Lung (tissue), 12 donors: ENCODE data around the gene PODXL. TPM values are rescaled to one million over a fixed set of nuclear protein-coding genes. Genes with fewer than 3 reads are reported as not detected.

ENCODE experiments used
- ATAC-seq: fragments of 200-7000 bp; cut with Tn5 transposase; one replicate; pipeline ENCODE4 v1.9.1; 2020; ENCODE audit warnings: moderate number of reproducible peaks; ENCODE audit not compliant: insufficient read depth, low FRiP score
- DNase-seq, 3 donors: peaks; one replicate each; pipeline ENCODE4 v3.0.0-alpha.2; 2013 to 2017
- H3K27ac ChIP-seq, 2 donors: one replicate each; pipeline ENCODE4 v1.5.1; 2013; ENCODE audit warnings: mild to moderate bottlenecking in 2 of 2, moderate library complexity in 2 of 2, control low read depth in 1 of 2, inconsistent platforms in 1 of 2, low read depth in 1 of 2, low read length in 1 of 2
- H3K27me3 ChIP-seq, 3 donors: one replicate each; pipeline ENCODE4 v1.5.1; 2013; ENCODE audit warnings: low read length in 2 of 3; ENCODE audit not compliant: control insufficient read depth in 3 of 3, insufficient read depth in 3 of 3
- H3K36me3 ChIP-seq, 4 donors: one replicate each; pipeline ENCODE4 v1.5.1; 2013; ENCODE audit warnings: low read length in 4 of 4, mild to moderate bottlenecking in 1 of 4, moderate library complexity in 1 of 4; ENCODE audit not compliant: control insufficient read depth in 4 of 4, insufficient read depth in 4 of 4
- H3K4me1 ChIP-seq, 5 donors: one replicate each; pipeline ENCODE4 v1.5.1; 2013; ENCODE audit warnings: low read length in 5 of 5, mild to moderate bottlenecking in 2 of 5, moderate library complexity in 1 of 5; ENCODE audit not compliant: control insufficient read depth in 5 of 5, insufficient read depth in 5 of 5
- H3K4me3 ChIP-seq: one replicate; pipeline ENCODE4 v1.5.1; 2013; ENCODE audit warnings: mild to moderate bottlenecking, control low read depth, moderate library complexity
- H3K9ac ChIP-seq, 2 donors: one replicate each; pipeline ENCODE4 v1.5.1; 2013; ENCODE audit warnings: low read length in 2 of 2, control low read depth in 1 of 2; ENCODE audit not compliant: insufficient read depth in 1 of 2
- H3K9me3 ChIP-seq, 4 donors: one replicate each; pipeline ENCODE4 v1.5.1; 2013; ENCODE audit warnings: low read length in 3 of 4, mild to moderate bottlenecking in 1 of 4, moderate library complexity in 1 of 4; ENCODE audit not compliant: control insufficient read depth in 4 of 4, insufficient read depth in 3 of 4
- CTCF ChIP-seq: IDR thresholded peaks from 2 replicates; pipeline ENCODE4 v1.5.1; 2012; ENCODE audit warnings: mild to moderate bottlenecking; ENCODE audit errors: control extremely low read depth, extremely low read depth
- WGBS, 2 donors: extraction: QIAGEN DNeasy Blood & Tissue Kit; methylation state at CpG; one replicate each; pipeline ENCODE4 v1.1.7; 2013; 5-methylcytosine and 5-hydroxymethylcytosine counted together
- polyA plus RNA-seq, 2 donors: library from polyadenylated mRNA; stranded (reverse); fragments of 200-250 nt; gene quantifications; one replicate each; pipeline ENCODE4 v1.2.1, GENCODE V29; 2013
- total RNA-seq, 2 donors: library from RNA; depleted of rRNA in 1 of 2; stranded (reverse); fragments of >200 nt in 1 of 2; gene quantifications; one replicate each; pipeline ENCODE4 v1.2.1, GENCODE V29; 2014 to 2021
- donor health status: control.
- donor health status: control.
- donor health status: Bipolar disorder and iron deficiency.
- donor health status: healthy.
- donor health status: DM: yes; HTN: yes; CAD: no.

Gene PODXL
- total and polyA plus RNA-seq, 4 donors: 24.3 to 133 (median 57.6) TPM

- Histone ChIP-seq H3K27me3 (no peaks in the 10 kb centered on the region), H3K9me3 (peaks cover 0 to 3% (median 1%) of the 10 kb centered on the region in 4 donors), H3K4me1 (peaks cover 0 to 5% (median 0%) of the 10 kb centered on the region in 5 donors), H3K36me3 (peaks cover 5 to 10% (median 5%) of the 10 kb centered on the region in 4 donors), H3K27ac (no peak overlapping the region), H3K4me3 (no peak overlapping the region), H3K9ac (no peak overlapping the region)
- 92 to 94% methylated on average over 2 of the region's 2 CpGs for WGBS, 2 donors
- TF ChIP-seq CTCF: no peak
- no peak for DNase-seq
- no peak for ATAC-seq
These were observed 79.7 kb downstream of the PODXL start for GRCh38 chr7:131476740-131477139.

GRCh38 chr7:131471250-131472004 lies 85.0 kb downstream of the PODXL start:
- WGBS, 2 donors: 93 to 98% methylated on average over 4 of the region's 4 CpGs
- Histone ChIP-seq H3K4me1 (peaks cover 0 to 4% (median 0%) of the 10 kb centered on the region in 5 donors), H3K27ac (no peak overlapping the region), H3K36me3 (peaks cover 16 to 37% (median 20%) of the 10 kb centered on the region in 4 donors), H3K27me3 (no peaks in the 10 kb centered on the region), H3K9me3 (peaks cover 0 to 3% (median 1%) of the 10 kb centered on the region in 4 donors), H3K4me3 (no peak overlapping the region), H3K9ac (no peak overlapping the region)
- no peak for DNase-seq
- no peak for TF ChIP-seq CTCF
- ATAC-seq: no peak

GRCh38 chr7:131467788-131468187 lies 88.6 kb downstream of the PODXL start:
- DNase-seq (no peak), ATAC-seq (no peak)
- H3K27ac ChIP-seq: no peak overlapping the region
- H3K4me3 ChIP-seq: no peak overlapping the region
- no peaks in the 10 kb centered on the region for H3K27me3 ChIP-seq
- peaks cover 0 to 4% (median 0%) of the 10 kb centered on the region in 5 donors for H3K4me1 ChIP-seq
- no peaks in the 10 kb centered on the region for H3K9me3 ChIP-seq
- WGBS, 2 donors: 96 to 97% methylated on average over 5 of the region's 5 CpGs
- H3K9ac ChIP-seq: no peak overlapping the region
- H3K36me3 ChIP-seq: peaks cover 16 to 34% (median 26%) of the 10 kb centered on the region in 4 donors
- no peak for TF ChIP-seq CTCF
